K562 (cell line): Measurements from ENCODE around the gene PTH2. TPM values are rescaled to one million over a fixed set of nuclear protein-coding genes. Genes with fewer than 3 reads are reported as not detected.

Source experiments
- ATAC-seq: fragments of 200-7000 bp; cut with Tn5 transposase; 3 replicates; pipeline ENCODE4 v1.9.1; 2020; ENCODE audit warnings: moderate library complexity
- BruUV-seq: library from RNA; stranded (reverse); fragments of 400-500 nt; replicated peaks from 2 replicates; lab custom pipeline; 2021; lab: Mats Ljungman, UMichigan
- CTCF ChIA-PET: fragments of 300-600 bp; formaldehyde crosslinking; extraction: SDS; loops from one replicate; lab custom pipeline; 2021; ENCODE audit warnings: low intra/inter-chr PET ratio; lab: Yijun Ruan, JAX
- POLR2A ChIA-PET: fragments of 300-600, 350-650 bp; sonication (Branson Sonifier 250); formaldehyde crosslinking; extraction: SDS; loops from one replicate; lab custom pipeline; 2021; ENCODE audit warnings: antibody characterized with exemption, inconsistent platforms; lab: Yijun Ruan, JAX
- DNase-seq, 4 experiments: peaks; one replicate each; pipeline versions ENCODE4 v3.0.0 to v3.0.0-alpha.2; 2011 to 2018; ENCODE audit warnings: low spot score in 3 of 4, mixed read lengths in 3 of 4; ENCODE audit errors: extremely low read depth in 1 of 4
- FAIRE-seq: peaks from 2 replicates; lab custom pipeline; 2011; peaks lifted over from hg19 to GRCh38; lab: Jason Lieb, UNC
- H2AFZ ChIP-seq: 2 replicates; pipeline ENCODE4 v1.6.0; 2011; ENCODE audit warnings: low read depth, low read length, control low read depth, inconsistent platforms
- H3K27ac ChIP-seq: fragments of 200-600 bp; 3 replicates; pipeline ENCODE4 v1.8.0; 2011; ENCODE audit warnings: low read depth, mild to moderate bottlenecking, control low read depth, inconsistent platforms, low read length, moderate library complexity, mixed read lengths; ENCODE audit errors: extremely low read depth
- H3K27me3 ChIP-seq, 2 experiments: fragments of 300-600 bp in 1 of 2; 2 replicates in 1 of 2; 3 replicates in 1 of 2; pipeline versions ENCODE4 v1.6.0 to v1.8.0; 2011; ENCODE audit warnings: inconsistent platforms in 2 of 2, low read length in 2 of 2, mild to moderate bottlenecking in 1 of 2, mixed read lengths in 1 of 2, moderate library complexity in 1 of 2; ENCODE audit not compliant: control insufficient read depth in 2 of 2, insufficient read depth in 2 of 2
- H3K36me3 ChIP-seq: fragments of 300-600 bp; 3 replicates; pipeline ENCODE4 v1.8.0; 2011; ENCODE audit warnings: mild to moderate bottlenecking, low read length, inconsistent platforms; ENCODE audit not compliant: control insufficient read depth, insufficient read depth
- H3K4me1 ChIP-seq, 2 experiments: fragments of 200-600 bp in 1 of 2; replicated peaks in 1 of 2; 2 replicates in 1 of 2; 3 replicates in 1 of 2; pipeline versions ENCODE4 v1.5.1 to v1.8.0; 2011; ENCODE audit warnings: inconsistent platforms in 2 of 2, low read length in 2 of 2, mild to moderate bottlenecking in 1 of 2, mixed read lengths in 1 of 2, moderate library complexity in 1 of 2; ENCODE audit not compliant: control insufficient read depth in 2 of 2, insufficient read depth in 2 of 2
- H3K4me2 ChIP-seq: 2 replicates; pipeline ENCODE4 v1.6.1; 2011; ENCODE audit warnings: low read length, control low read depth, inconsistent platforms, mixed read lengths; ENCODE audit not compliant: insufficient read depth
- H3K4me3 ChIP-seq: fragments of 200-600 bp; sonication (generic), shearing (Covaris generic); 2 replicates; pipeline ENCODE4 v1.5.1; 2016; ENCODE audit warnings: control low read depth, inconsistent platforms
- H3K79me2 ChIP-seq: fragments of 200-600 bp; 3 replicates; pipeline ENCODE4 v1.8.0; 2011; ENCODE audit warnings: low read length, inconsistent platforms; ENCODE audit not compliant: control insufficient read depth, insufficient read depth
- H3K9ac ChIP-seq, 2 experiments: 2 replicates each; pipeline versions ENCODE4 v1.6.0 to v1.6.1; 2011; ENCODE audit warnings: low read depth in 2 of 2, low read length in 2 of 2, control low read depth in 1 of 2, inconsistent platforms in 1 of 2, mild to moderate bottlenecking in 1 of 2, mixed read lengths in 1 of 2; ENCODE audit not compliant: insufficient read depth in 1 of 2
- H3K9me1 ChIP-seq: one replicate; pipeline ENCODE4 v1.6.0; 2011; ENCODE audit warnings: inconsistent platforms, mild to moderate bottlenecking, low read length, moderate library complexity; ENCODE audit not compliant: control insufficient read depth, insufficient read depth
- H3K9me3 ChIP-seq: replicated peaks from 2 replicates; pipeline ENCODE4 v1.5.1; 2011; ENCODE audit warnings: low read depth, low read length, inconsistent platforms; ENCODE audit not compliant: control insufficient read depth, insufficient read depth
- H4K20me1 ChIP-seq: replicated peaks from 2 replicates; pipeline ENCODE4 v1.6.1; 2011; ENCODE audit warnings: low read length, inconsistent platforms, mixed read lengths; ENCODE audit not compliant: control insufficient read depth, insufficient read depth
- CBX3 ChIP-seq, 2 experiments: IDR thresholded peaks; 1 replicate in 1 of 2; 2 replicates in 1 of 2; pipeline ENCODE4 v1.6.1; 2012; ENCODE audit warnings: inconsistent platforms in 2 of 2, low read length in 2 of 2, borderline replicate concordance in 1 of 2, control low read depth in 1 of 2
- DNMT1 ChIP-seq: fragments of 450-650 bp; IDR thresholded peaks from 2 replicates; pipeline ENCODE4 v1.6.1; 2016; ENCODE audit warnings: antibody characterized with exemption, mild to moderate bottlenecking
- FOS ChIP-seq: IDR thresholded peaks from 3 replicates; pipeline ENCODE4 v1.6.1; 2011; ENCODE audit not compliant: insufficient read length; ENCODE audit errors: extremely low read depth
- GABPB2 ChIP-seq: fragments of 250-450 bp; sonication (Bioruptor Pico); conservative IDR thresholded peaks from 2 replicates; pipeline ENCODE4 v1.5.1; 2021; ENCODE audit warnings: mild to moderate bottlenecking
- HDAC1 ChIP-seq, 2 experiments: fragments of 450-650 bp; IDR thresholded peaks; 2 replicates each; pipeline ENCODE4 v1.6.1; 2016 to 2017; ENCODE audit warnings: inconsistent platforms in 1 of 2, mild to moderate bottlenecking in 1 of 2, moderate library complexity in 1 of 2
- JUNB ChIP-seq: fragments of 450-650 bp; formaldehyde crosslinking; conservative IDR thresholded peaks from 2 replicates; pipeline ENCODE4 v1.4.0; 2020; ENCODE audit warnings: mild to moderate bottlenecking
- KLF16 ChIP-seq: IDR thresholded peaks from 2 replicates; pipeline ENCODE4 v1.6.1; 2016; ENCODE audit warnings: antibody characterized with exemption
- MAZ ChIP-seq, 2 experiments: fragments of 450-650 bp in 1 of 2; sonication (generic) in 1 of 2; formaldehyde crosslinking; IDR thresholded peaks in 1 of 2; conservative IDR thresholded peaks in 1 of 2; 2 replicates each; pipeline versions ENCODE4 v1.4.0 to v1.5.0; 2020; ENCODE audit warnings: mild to moderate bottlenecking in 1 of 2, missing genetic modification reagents in 1 of 2
- MCM3 ChIP-seq: fragments of 450-650 bp; IDR thresholded peaks from 2 replicates; pipeline ENCODE4 v1.6.1; 2016
- TAL1 ChIP-seq: fragments of 450-650 bp; IDR thresholded peaks from 2 replicates; pipeline ENCODE4 v1.6.1; 2016; ENCODE audit warnings: mild to moderate bottlenecking
- ZNF143 ChIP-seq: sonication (generic); formaldehyde crosslinking; IDR thresholded peaks from 2 replicates; pipeline ENCODE4 v1.9.0; 2022; ENCODE audit warnings: mild to moderate bottlenecking, missing genetic modification reagents
- ZNF165 ChIP-seq: fragments of 250-450 bp; sonication (Bioruptor Pico); IDR thresholded peaks from 2 replicates; pipeline ENCODE4 v1.4.0; 2020; ENCODE audit warnings: borderline replicate concordance
- ZNF232 ChIP-seq: sonication (generic); formaldehyde crosslinking; IDR thresholded peaks from 2 replicates; pipeline ENCODE4 v1.8.0; 2022; ENCODE audit warnings: mild to moderate bottlenecking, missing genetic modification reagents
- ZNF707 ChIP-seq: fragments of 250-450 bp; sonication (Bioruptor Pico); conservative IDR thresholded peaks from 2 replicates; pipeline ENCODE4 v1.8.0; 2022; ENCODE audit warnings: inconsistent platforms, mild to moderate bottlenecking, moderate library complexity
- WGBS: fragments of 100-300 bp; shearing (Covaris generic); methylation state at CpG from one replicate; pipeline ENCODE4 v1.1.6; 2016; ENCODE audit warnings: low coverage, mixed read lengths; ENCODE audit not compliant: insufficient coverage; ENCODE audit errors: missing lambda C conversion rate; 5-methylcytosine and 5-hydroxymethylcytosine counted together
- in situ Hi-C: fragments of 300-500 bp; cut with MboI; formaldehyde crosslinking; loops from 4 replicates; pipeline ENCODE4 v1.15.0; 2018; ENCODE audit warnings: inconsistent platforms, mixed read lengths
- intact Hi-C: fragments of 100-400 bp; cut with micrococcal nuclease; formaldehyde crosslinking; loops from 2 replicates; pipeline ENCODE4 v1.14.2; 2022
- polyA plus RNA-seq, 8 experiments: library from polyadenylated mRNA; depleted of rRNA in 4 of 8; stranded (reverse) in 5 of 8; unstranded in 3 of 8; fragments of >200 nt; fragmentation: Nextera tagmentation in 2 of 8; fragmentation: Illumina TruSeq in 1 of 8; extraction: Ambion mirVana in 2 of 8; extraction: Trizol in 1 of 8; gene quantifications; 2 replicates each; pipeline versions ENCODE4 v1.2.1 to v1.2.3, GENCODE V29; 2011 to 2014; ENCODE audit warnings: inconsistent platforms in 1 of 8, missing spikeins in 1 of 8
- total RNA-seq, 7 experiments: library from RNA; depleted of rRNA in 6 of 7; stranded (reverse); fragments of >200 nt in 6 of 7; fragmentation: Illumina TruSeq in 2 of 7; extraction: Trizol in 2 of 7; gene quantifications; 2 replicates each; pipeline versions ENCODE4 v1.2.1 to v1.2.3, GENCODE V29; 2011 to 2021; ENCODE audit warnings: low replicate concordance in 1 of 7
- TF ChIP-seq, protein P1 (sequence below): fragments of 250-450 bp; sonication (Bioruptor Pico); IDR thresholded peaks from 2 replicates; pipeline ENCODE4 v1.5.0; 2021; ENCODE audit warnings: mild to moderate bottlenecking, borderline replicate concordance
- TF ChIP-seq, protein P2 (sequence below): sonication (generic); formaldehyde crosslinking; IDR thresholded peaks from 2 replicates; pipeline ENCODE4 v1.8.1; 2023; ENCODE audit warnings: missing genetic modification reagents, mild to moderate bottlenecking, borderline replicate concordance

The PTH2 gene
- total and polyA plus RNA-seq, 9 of the 15 experiments (the other 6 are each of a cell fraction or from before 2014, with no cell fraction given) = 1.3 TPM; not detected in 8

DNA sequence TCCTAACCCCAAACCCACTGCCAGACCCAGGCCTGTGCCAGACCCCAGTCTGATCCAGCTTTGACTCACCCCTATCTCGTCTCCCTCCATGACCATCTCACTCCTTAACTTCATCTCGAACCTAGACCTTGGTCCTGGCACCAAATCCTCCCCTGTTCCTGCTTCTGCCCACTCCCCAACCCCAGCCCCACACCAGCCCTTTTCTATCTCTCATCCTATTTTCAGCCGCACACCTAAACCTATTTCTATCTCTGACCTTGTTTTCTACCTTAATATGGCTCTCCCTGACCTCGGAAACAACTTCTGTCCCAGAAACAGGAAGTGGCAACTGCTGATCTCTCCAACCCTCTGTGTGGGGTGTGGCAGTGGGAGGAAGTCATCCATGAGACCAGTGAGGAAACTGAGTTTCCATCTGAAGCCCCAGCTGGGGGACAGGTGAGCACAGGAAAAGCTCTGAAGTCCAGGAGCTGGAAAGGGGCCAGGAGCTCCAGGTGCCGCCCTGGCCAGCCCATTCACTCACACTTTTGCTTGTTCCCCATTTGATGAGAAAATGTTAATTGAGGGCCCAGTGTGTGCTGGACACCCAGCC lies 13.7 kb downstream of the PTH2 start:
- in situ Hi-C loops = no loop called here
- peak overlapping the region; percentile 78 for H2AFZ ChIP-seq
- TF ChIP-seq HDAC1 (IDR thresholded peaks at IDR 0.05) = peak in 1 of 2 experiments; percentile 20; a peak in 1 of 4 replicates
- TF ChIP-seq FOS = no peak
- no peak for TF ChIP-seq TAL1
- no peak for TF ChIP-seq MCM3
- no peak for TF ChIP-seq JUNB (CRISPR knock-in tag)
- TF ChIP-seq ZNF232 (CRISPR knock-in tag) = no peak
- no peak for TF ChIP-seq CBX3 (IDR thresholded peaks at IDR 0.05; ENCODE audit: borderline replicate concordance in 1 of 2, low read length in 2 of 2)
- TF ChIP-seq MAZ (CRISPR knock-in tag; conservative IDR thresholded peaks at IDR 0.05 in 1 of 2, IDR thresholded peaks at IDR 0.05 in 1 of 2) = no peak
- TF ChIP-seq, protein P1, sequence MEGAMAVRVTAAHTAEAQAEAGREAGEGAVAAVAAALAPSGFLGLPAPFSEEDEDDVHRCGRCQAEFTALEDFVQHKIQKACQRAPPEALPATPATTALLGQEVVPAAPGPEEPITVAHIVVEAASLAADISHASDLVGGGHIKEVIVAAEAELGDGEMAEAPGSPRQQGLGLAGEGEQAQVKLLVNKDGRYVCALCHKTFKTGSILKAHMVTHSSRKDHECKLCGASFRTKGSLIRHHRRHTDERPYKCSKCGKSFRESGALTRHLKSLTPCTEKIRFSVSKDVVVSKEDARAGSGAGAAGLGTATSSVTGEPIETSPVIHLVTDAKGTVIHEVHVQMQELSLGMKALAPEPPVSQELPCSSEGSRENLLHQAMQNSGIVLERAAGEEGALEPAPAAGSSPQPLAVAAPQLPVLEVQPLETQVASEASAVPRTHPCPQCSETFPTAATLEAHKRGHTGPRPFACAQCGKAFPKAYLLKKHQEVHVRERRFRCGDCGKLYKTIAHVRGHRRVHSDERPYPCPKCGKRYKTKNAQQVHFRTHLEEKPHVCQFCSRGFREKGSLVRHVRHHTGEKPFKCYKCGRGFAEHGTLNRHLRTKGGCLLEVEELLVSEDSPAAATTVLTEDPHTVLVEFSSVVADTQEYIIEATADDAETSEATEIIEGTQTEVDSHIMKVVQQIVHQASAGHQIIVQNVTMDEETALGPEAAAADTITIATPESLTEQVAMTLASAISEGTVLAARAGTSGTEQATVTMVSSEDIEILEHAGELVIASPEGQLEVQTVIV (CRISPR knock-in tag) = no peak
- TF ChIP-seq KLF16 = no peak
- TF ChIP-seq, protein P2, sequence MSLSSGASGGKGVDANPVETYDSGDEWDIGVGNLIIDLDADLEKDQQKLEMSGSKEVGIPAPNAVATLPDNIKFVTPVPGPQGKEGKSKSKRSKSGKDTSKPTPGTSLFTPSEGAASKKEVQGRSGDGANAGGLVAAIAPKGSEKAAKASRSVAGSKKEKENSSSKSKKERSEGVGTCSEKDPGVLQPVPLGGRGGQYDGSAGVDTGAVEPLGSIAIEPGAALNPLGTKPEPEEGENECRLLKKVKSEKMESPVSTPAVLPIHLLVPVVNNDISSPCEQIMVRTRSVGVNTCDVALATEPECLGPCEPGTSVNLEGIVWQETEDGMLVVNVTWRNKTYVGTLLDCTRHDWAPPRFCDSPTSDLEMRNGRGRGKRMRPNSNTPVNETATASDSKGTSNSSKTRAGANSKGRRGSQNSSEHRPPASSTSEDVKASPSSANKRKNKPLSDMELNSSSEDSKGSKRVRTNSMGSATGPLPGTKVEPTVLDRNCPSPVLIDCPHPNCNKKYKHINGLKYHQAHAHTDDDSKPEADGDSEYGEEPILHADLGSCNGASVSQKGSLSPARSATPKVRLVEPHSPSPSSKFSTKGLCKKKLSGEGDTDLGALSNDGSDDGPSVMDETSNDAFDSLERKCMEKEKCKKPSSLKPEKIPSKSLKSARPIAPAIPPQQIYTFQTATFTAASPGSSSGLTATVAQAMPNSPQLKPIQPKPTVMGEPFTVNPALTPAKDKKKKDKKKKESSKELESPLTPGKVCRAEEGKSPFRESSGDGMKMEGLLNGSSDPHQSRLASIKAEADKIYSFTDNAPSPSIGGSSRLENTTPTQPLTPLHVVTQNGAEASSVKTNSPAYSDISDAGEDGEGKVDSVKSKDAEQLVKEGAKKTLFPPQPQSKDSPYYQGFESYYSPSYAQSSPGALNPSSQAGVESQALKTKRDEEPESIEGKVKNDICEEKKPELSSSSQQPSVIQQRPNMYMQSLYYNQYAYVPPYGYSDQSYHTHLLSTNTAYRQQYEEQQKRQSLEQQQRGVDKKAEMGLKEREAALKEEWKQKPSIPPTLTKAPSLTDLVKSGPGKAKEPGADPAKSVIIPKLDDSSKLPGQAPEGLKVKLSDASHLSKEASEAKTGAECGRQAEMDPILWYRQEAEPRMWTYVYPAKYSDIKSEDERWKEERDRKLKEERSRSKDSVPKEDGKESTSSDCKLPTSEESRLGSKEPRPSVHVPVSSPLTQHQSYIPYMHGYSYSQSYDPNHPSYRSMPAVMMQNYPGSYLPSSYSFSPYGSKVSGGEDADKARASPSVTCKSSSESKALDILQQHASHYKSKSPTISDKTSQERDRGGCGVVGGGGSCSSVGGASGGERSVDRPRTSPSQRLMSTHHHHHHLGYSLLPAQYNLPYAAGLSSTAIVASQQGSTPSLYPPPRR (CRISPR knock-in tag) = no peak
- TF ChIP-seq ZNF707 (CRISPR knock-in tag) = no peak
- TF ChIP-seq ZNF165 (CRISPR knock-in tag) = no peak
- no peak for TF ChIP-seq DNMT1
- TF ChIP-seq GABPB2 (CRISPR knock-in tag) = no peak
- TF ChIP-seq ZNF143 (CRISPR knock-in tag) = no peak

More for the DNA sequence above, 13.7 kb downstream of the PTH2 start:
- Histone ChIP-seq H3K4me2 (peak overlapping the region; percentile 33), H4K20me1 (no peaks in the 10 kb centered on the region), H3K79me2 (no peaks in the 10 kb centered on the region), H3K36me3 (no peaks in the 10 kb centered on the region), H3K27ac (peak overlapping the region; percentile 54), H3K4me1 (peaks cover 26 to 40% of the 10 kb centered on the region in 2 experiments), H3K9me1 (no peaks in the 10 kb centered on the region), H3K9ac (peak overlapping the region; percentile 35 to 75; a peak in 3 of 4 replicates), H3K9me3 (no peaks in the 10 kb centered on the region), H3K27me3 (no peaks in the 10 kb centered on the region), H3K4me3 (no peak overlapping the region)
- POLR2A ChIA-PET = interaction anchor here (1.1 to 2.1 kb wide), 3 partner anchors 9 to 34 kb away, joined by 4 to 14 read pairs (median 5); partner anchors contain the start of gene GFY
- 35% methylated on average over 5 of the region's 5 CpGs for WGBS
- ATAC-seq = peak; percentile 66
- intact Hi-C loops = no loop called here
- peak; percentile 86 for FAIRE-seq
- no TSS peak for BruUV-seq
- CTCF ChIA-PET = no interaction called here
- peak in 1 of 4 experiments; percentile 57 for DNase-seq
